Endothelial cell of umbilical vein (primary cell): ENCODE measurements around the gene CDC16.

Experiments used
- EZH2 ChIP-seq: IDR thresholded peaks from 2 replicates; pipeline ENCODE4 v1.6.1; 2012; ENCODE audit warnings: borderline replicate concordance, low read depth, mild to moderate bottlenecking, moderate library complexity, low read length, inconsistent platforms; ENCODE audit not compliant: severe bottlenecking
- FOS ChIP-seq: IDR thresholded peaks from 2 replicates; pipeline ENCODE4 v1.6.1; 2011; ENCODE audit warnings: mild to moderate bottlenecking, low read length, moderate library complexity, borderline replicate concordance; ENCODE audit not compliant: insufficient read depth
- MAX ChIP-seq: IDR thresholded peaks from 2 replicates; pipeline ENCODE4 v1.6.1; 2011; ENCODE audit not compliant: insufficient read depth, insufficient read length
- MYC ChIP-seq: IDR thresholded peaks from one replicate; pipeline ENCODE4 v1.6.1; 2011; ENCODE audit warnings: mild to moderate bottlenecking, low read depth, low read length
- POLR2A ChIP-seq: IDR thresholded peaks from 2 replicates; pipeline ENCODE4 v1.6.1; 2012; ENCODE audit warnings: low read depth, mild to moderate bottlenecking, control low read depth, low read length
- POLR2AphosphoS5 ChIP-seq: IDR thresholded peaks from 2 replicates; pipeline ENCODE4 v1.6.1; 2012; ENCODE audit warnings: low read depth, mild to moderate bottlenecking, control low read depth, low read length, moderate library complexity; ENCODE audit not compliant: insufficient read depth
- TF ChIP-seq, protein P1 (sequence below), 2 donors: IDR thresholded peaks; 1 replicate in 1 of 2; 2 replicates in 1 of 2; pipeline ENCODE4 v1.5.1; 2011; ENCODE audit warnings: low read length in 2 of 2, mild to moderate bottlenecking in 2 of 2, moderate library complexity in 2 of 2, control low read depth in 1 of 2, inconsistent platforms in 1 of 2, low read depth in 1 of 2; ENCODE audit not compliant: insufficient read depth in 1 of 2; ENCODE audit errors: extremely low read depth in 1 of 2

DNA sequence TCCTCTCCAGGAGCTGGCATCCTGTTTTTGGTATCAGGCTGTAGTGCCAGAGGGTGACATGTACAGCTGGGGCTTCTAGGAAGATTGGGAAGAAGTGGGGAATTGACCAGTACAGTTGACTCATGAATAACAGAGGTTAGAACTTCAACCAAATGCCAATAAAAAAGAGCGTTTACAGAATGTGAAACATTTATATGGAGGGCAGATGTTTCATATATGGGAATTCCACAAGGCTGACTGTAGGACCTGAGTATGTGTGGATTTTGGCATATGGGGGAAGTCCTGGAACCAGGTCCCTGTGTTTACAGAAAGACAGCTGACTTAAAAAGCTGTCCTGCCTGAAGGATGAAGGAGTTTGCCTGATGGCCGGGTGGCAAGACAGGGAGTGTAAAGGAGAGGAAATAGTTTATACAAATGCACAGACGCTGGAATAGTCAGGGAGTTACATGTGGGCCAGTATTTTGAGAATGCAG is 84.8 kb downstream of the CDC16 start:
- TF ChIP-seq POLR2A (no peak), MYC (no peak), POLR2AphosphoS5 (no peak), EZH2 (no peak), MAX (no peak), FOS (no peak)
- TF ChIP-seq, protein P1, sequence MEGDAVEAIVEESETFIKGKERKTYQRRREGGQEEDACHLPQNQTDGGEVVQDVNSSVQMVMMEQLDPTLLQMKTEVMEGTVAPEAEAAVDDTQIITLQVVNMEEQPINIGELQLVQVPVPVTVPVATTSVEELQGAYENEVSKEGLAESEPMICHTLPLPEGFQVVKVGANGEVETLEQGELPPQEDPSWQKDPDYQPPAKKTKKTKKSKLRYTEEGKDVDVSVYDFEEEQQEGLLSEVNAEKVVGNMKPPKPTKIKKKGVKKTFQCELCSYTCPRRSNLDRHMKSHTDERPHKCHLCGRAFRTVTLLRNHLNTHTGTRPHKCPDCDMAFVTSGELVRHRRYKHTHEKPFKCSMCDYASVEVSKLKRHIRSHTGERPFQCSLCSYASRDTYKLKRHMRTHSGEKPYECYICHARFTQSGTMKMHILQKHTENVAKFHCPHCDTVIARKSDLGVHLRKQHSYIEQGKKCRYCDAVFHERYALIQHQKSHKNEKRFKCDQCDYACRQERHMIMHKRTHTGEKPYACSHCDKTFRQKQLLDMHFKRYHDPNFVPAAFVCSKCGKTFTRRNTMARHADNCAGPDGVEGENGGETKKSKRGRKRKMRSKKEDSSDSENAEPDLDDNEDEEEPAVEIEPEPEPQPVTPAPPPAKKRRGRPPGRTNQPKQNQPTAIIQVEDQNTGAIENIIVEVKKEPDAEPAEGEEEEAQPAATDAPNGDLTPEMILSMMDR (IDR thresholded peaks at IDR 0.05; ENCODE audit: extremely low read depth in 1 of 2, insufficient read depth in 1 of 2, low read depth in 1 of 2, low read length in 2 of 2), result no peak
